ENCODE results near the gene RABAC1. TPM values are rescaled to one million over a fixed set of nuclear protein-coding genes. Genes with fewer than 3 reads are reported as not detected.

Gene RABAC1
- total and polyA plus RNA-seq, 2 experiments from 2014 or later: 151 to 206 TPM

DNA sequence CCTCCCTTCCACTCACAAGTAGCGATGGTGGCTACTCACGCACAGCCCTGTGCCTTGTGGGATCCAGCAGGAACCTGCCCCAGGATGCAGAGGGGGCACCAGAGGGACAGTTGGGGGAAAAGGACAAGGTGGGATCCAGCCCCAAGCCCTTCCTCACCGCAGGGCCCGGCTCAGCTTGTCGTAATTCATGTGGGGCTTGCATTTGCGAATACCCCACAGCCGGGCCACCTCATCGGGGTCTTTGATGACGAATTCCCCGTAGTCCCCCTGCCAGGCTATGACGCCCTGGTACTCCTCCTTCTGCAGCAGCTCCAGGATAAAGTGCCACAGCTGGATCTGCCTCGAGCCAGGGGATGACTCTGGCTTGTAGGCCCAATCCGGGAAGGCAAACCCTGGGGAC lies 49.4 kb downstream of the RABAC1 start:
- Mint-ChIP-seq H3K27me3 (ENCODE audit: insufficient read depth, low read depth, poor library complexity) (peaks cover 54% of the 10 kb centered on the region), H3K9me3 (0 out of 3 replicates have a peak, but pooled peaks cover 3% of the 10 kb centered on the region), H3K36me3 (ENCODE audit: low read depth) (peaks cover 13% of the 10 kb centered on the region), H3K4me1 (peaks cover 20% of the 10 kb centered on the region), H3K4me3 (no peak overlapping the region), H3K27ac (no peak overlapping the region)
- H3K4me3 ChIP-seq: no peak overlapping the region
- peaks cover 3% of the 10 kb centered on the region; the same call in 1 of the 2 replicates for H3K36me3 ChIP-seq (ENCODE audit: insufficient read depth)
- peaks cover 61% of the 10 kb centered on the region for H3K27me3 ChIP-seq (ENCODE audit: insufficient read depth)
- DNase-seq (ENCODE audit: low spot score): no peak
- TF ChIP-seq, protein P1, sequence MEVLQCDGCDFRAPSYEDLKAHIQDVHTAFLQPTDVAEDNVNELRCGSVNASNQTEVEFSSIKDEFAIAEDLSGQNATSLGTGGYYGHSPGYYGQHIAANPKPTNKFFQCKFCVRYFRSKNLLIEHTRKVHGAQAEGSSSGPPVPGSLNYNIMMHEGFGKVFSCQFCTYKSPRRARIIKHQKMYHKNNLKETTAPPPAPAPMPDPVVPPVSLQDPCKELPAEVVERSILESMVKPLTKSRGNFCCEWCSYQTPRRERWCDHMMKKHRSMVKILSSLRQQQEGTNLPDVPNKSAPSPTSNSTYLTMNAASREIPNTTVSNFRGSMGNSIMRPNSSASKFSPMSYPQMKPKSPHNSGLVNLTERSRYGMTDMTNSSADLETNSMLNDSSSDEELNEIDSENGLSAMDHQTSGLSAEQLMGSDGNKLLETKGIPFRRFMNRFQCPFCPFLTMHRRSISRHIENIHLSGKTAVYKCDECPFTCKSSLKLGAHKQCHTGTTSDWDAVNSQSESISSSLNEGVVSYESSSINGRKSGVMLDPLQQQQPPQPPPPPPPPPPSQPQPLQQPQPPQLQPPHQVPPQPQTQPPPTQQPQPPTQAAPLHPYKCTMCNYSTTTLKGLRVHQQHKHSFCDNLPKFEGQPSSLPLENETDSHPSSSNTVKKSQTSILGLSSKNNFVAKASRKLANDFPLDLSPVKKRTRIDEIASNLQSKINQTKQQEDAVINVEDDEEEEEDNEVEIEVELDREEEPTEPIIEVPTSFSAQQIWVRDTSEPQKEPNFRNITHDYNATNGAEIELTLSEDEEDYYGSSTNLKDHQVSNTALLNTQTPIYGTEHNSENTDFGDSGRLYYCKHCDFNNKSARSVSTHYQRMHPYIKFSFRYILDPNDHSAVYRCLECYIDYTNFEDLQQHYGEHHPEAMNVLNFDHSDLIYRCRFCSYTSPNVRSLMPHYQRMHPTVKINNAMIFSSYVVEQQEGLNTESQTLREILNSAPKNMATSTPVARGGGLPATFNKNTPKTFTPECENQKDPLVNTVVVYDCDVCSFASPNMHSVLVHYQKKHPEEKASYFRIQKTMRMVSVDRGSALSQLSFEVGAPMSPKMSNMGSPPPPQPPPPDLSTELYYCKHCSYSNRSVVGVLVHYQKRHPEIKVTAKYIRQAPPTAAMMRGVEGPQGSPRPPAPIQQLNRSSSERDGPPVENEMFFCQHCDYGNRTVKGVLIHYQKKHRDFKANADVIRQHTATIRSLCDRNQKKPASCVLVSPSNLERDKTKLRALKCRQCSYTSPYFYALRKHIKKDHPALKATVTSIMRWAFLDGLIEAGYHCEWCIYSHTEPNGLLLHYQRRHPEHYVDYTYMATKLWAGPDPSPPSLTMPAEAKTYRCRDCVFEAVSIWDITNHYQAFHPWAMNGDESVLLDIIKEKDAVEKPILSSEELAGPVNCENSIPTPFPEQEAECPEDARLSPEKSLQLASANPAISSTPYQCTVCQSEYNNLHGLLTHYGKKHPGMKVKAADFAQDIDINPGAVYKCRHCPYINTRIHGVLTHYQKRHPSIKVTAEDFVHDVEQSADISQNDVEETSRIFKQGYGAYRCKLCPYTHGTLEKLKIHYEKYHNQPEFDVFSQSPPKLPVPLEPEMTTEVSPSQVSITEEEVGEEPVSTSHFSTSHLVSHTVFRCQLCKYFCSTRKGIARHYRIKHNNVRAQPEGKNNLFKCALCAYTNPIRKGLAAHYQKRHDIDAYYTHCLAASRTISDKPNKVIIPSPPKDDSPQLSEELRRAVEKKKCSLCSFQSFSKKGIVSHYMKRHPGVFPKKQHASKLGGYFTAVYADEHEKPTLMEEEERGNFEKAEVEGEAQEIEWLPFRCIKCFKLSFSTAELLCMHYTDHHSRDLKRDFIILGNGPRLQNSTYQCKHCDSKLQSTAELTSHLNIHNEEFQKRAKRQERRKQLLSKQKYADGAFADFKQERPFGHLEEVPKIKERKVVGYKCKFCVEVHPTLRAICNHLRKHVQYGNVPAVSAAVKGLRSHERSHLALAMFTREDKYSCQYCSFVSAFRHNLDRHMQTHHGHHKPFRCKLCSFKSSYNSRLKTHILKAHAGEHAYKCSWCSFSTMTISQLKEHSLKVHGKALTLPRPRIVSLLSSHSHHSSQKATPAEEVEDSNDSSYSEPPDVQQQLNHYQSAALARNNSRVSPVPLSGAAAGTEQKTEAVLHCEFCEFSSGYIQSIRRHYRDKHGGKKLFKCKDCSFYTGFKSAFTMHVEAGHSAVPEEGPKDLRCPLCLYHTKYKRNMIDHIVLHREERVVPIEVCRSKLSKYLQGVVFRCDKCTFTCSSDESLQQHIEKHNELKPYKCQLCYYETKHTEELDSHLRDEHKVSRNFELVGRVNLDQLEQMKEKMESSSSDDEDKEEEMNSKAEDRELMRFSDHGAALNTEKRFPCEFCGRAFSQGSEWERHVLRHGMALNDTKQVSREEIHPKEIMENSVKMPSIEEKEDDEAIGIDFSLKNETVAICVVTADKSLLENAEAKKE (CRISPR knock-in tag; IDR thresholded peaks at IDR 0.05): no peak
- TF ChIP-seq NANOG (IDR thresholded peaks at IDR 0.05; ENCODE audit: borderline replicate concordance) (no peak), POLR2AphosphoS5 (IDR thresholded peaks at IDR 0.05; ENCODE audit: low read depth) (no peak), JUNB (IDR thresholded peaks at IDR 0.05; ENCODE audit: unreplicated experiment) (no peak), ZNF114 (CRISPR knock-in tag; IDR thresholded peaks at IDR 0.05) (no peak)
- TF ChIP-seq, protein P2, sequence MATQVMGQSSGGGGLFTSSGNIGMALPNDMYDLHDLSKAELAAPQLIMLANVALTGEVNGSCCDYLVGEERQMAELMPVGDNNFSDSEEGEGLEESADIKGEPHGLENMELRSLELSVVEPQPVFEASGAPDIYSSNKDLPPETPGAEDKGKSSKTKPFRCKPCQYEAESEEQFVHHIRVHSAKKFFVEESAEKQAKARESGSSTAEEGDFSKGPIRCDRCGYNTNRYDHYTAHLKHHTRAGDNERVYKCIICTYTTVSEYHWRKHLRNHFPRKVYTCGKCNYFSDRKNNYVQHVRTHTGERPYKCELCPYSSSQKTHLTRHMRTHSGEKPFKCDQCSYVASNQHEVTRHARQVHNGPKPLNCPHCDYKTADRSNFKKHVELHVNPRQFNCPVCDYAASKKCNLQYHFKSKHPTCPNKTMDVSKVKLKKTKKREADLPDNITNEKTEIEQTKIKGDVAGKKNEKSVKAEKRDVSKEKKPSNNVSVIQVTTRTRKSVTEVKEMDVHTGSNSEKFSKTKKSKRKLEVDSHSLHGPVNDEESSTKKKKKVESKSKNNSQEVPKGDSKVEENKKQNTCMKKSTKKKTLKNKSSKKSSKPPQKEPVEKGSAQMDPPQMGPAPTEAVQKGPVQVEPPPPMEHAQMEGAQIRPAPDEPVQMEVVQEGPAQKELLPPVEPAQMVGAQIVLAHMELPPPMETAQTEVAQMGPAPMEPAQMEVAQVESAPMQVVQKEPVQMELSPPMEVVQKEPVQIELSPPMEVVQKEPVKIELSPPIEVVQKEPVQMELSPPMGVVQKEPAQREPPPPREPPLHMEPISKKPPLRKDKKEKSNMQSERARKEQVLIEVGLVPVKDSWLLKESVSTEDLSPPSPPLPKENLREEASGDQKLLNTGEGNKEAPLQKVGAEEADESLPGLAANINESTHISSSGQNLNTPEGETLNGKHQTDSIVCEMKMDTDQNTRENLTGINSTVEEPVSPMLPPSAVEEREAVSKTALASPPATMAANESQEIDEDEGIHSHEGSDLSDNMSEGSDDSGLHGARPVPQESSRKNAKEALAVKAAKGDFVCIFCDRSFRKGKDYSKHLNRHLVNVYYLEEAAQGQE (IDR thresholded peaks at IDR 0.05; ENCODE audit: unreplicated experiment): no peak
- TF ChIP-seq, protein P3, sequence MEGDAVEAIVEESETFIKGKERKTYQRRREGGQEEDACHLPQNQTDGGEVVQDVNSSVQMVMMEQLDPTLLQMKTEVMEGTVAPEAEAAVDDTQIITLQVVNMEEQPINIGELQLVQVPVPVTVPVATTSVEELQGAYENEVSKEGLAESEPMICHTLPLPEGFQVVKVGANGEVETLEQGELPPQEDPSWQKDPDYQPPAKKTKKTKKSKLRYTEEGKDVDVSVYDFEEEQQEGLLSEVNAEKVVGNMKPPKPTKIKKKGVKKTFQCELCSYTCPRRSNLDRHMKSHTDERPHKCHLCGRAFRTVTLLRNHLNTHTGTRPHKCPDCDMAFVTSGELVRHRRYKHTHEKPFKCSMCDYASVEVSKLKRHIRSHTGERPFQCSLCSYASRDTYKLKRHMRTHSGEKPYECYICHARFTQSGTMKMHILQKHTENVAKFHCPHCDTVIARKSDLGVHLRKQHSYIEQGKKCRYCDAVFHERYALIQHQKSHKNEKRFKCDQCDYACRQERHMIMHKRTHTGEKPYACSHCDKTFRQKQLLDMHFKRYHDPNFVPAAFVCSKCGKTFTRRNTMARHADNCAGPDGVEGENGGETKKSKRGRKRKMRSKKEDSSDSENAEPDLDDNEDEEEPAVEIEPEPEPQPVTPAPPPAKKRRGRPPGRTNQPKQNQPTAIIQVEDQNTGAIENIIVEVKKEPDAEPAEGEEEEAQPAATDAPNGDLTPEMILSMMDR (conservative IDR thresholded peaks at IDR 0.05; ENCODE audit: low read depth in 2 of 2): no peak
- no peaks in the 10 kb centered on the region for H3K9me2 ChIP-seq (ENCODE audit: insufficient read depth)
- H3K4me1 ChIP-seq (ENCODE audit: insufficient read depth): no peaks in the 10 kb centered on the region; the same call in 1 of the 2 replicates
- no peak overlapping the region for H2AFZ ChIP-seq
- no peaks in the 10 kb centered on the region for H3F3A ChIP-seq (replicated peaks; ENCODE audit: low read depth)
- H3K27ac ChIP-seq (ENCODE audit: low read depth): no peak overlapping the region
- H3K4me2 ChIP-seq: no peak overlapping the region
- H4K20me1 ChIP-seq (replicated peaks; ENCODE audit: insufficient read depth): no peaks in the 10 kb centered on the region; the same call in 1 of the 2 replicates
- no peak for ATAC-seq
- no peaks in the 10 kb centered on the region for H3K79me2 ChIP-seq (replicated peaks; ENCODE audit: insufficient read depth)
